Activated gamma-delta T cell (primary cell): ENCODE data around the gene IRF5.
"Not testable (repeated sequence)": the region's sequence is repeated elsewhere in the genome, so short reads cannot be mapped to it uniquely, and the experiment has no call there.

Source experiments
- DNase-seq: peaks from one replicate; lab custom pipeline; 2025; lab: John Stamatoyannopoulos, UW

Gene IRF5

GRCh38 chr7:128939861-128940410 lies 2.2 kb downstream of the IRF5 start:
- DNase-seq, result no peak

GRCh38 chr7:128940494-128941322 lies 3.0 kb downstream of the IRF5 start:
- DNase-seq, result no peak

GRCh38 chr7:128941323-128941890 lies 3.7 kb downstream of the IRF5 start:
- DNase-seq, result no peak

- DNase-seq, result no peak
Observed at GRCh38 chr7:128941946-128942526, 4.3 kb downstream of the IRF5 start.

GRCh38 chr7:128943251-128943650 lies 5.5 kb downstream of the IRF5 start:
- not testable (repeated sequence) for DNase-seq

- DNase-seq, result no peak
Observed at GRCh38 chr7:128944487-128945236, 6.9 kb downstream of the IRF5 start.

GRCh38 chr7:128945668-128946366 lies 8.1 kb downstream of the IRF5 start:
- no peak for DNase-seq

GRCh38 chr7:128946936-128947830 lies 9.5 kb downstream of the IRF5 start:
- DNase-seq, result no peak

GRCh38 chr7:128947854-128948253 lies 10.1 kb downstream of the IRF5 start:
- no peak for DNase-seq

GRCh38 chr7:128948312-128948973 lies 10.7 kb downstream of the IRF5 start:
- DNase-seq, result no peak

GRCh38 chr7:128948976-128949760 lies 11.4 kb downstream of the IRF5 start:
- DNase-seq, result no peak

GRCh38 chr7:128951296-128951695 lies 13.6 kb downstream of the IRF5 start:
- no peak for DNase-seq

- DNase-seq, result no peak
Observed at GRCh38 chr7:128954150-128954549, 16.4 kb downstream of the IRF5 start.

GRCh38 chr7:128954830-128955802 lies 17.4 kb downstream of the IRF5 start:
- no peak for DNase-seq

GRCh38 chr7:128955981-128956380 lies 18.3 kb downstream of the IRF5 start:
- DNase-seq, result no peak

GRCh38 chr7:128959296-128959695 lies 21.6 kb downstream of the IRF5 start:
- DNase-seq, result no peak

- no peak for DNase-seq
Observed at GRCh38 chr7:128961030-128961659, 23.4 kb downstream of the IRF5 start.
